Tibial artery (tissue), 4 donors: ENCODE measurements around the gene IQGAP2.
"Not testable (repeated sequence)": the region's sequence is repeated elsewhere in the genome, so short reads cannot be mapped to it uniquely, and the experiment has no call there.

Experiments used
- DNase-seq, 2 donors: peaks; one replicate each; pipeline ENCODE4 v3.0.0-alpha.2; 2019
- H3K27ac ChIP-seq, 2 donors: fragments of 200-600 bp; sonication (generic) in 1 of 2; 1 replicate in 1 of 2; 2 replicates in 1 of 2; pipeline ENCODE4 v1.5.1; 2018 to 2019; ENCODE audit warnings: mild to moderate bottlenecking in 1 of 2
- H3K27me3 ChIP-seq, 2 donors: fragments of 200-600 bp; sonication (generic) in 1 of 2; one replicate each; pipeline versions ENCODE4 v1.5.1 to v1.6.0; 2016 to 2019
- H3K36me3 ChIP-seq, 3 donors: fragments of 200-600 bp; sonication (generic) in 2 of 3; one replicate each; pipeline ENCODE4 v1.5.1; 2016 to 2019; ENCODE audit warnings: mild to moderate bottlenecking in 2 of 3
- H3K4me1 ChIP-seq, 4 donors: fragments of 200-600 bp; sonication (generic) in 2 of 4; 1 replicate in 3 of 4; 2 replicates in 1 of 4; pipeline ENCODE4 v1.5.1; 2016 to 2019
- H3K4me3 ChIP-seq, 2 donors: fragments of 200-600 bp; sonication (generic) in 1 of 2; 1 replicate in 1 of 2; 2 replicates in 1 of 2; pipeline ENCODE4 v1.5.1; 2018 to 2019; ENCODE audit warnings: mild to moderate bottlenecking in 2 of 2
- H3K9me3 ChIP-seq, 3 donors: fragments of 200-600 bp; sonication (generic) in 1 of 3; one replicate each; pipeline ENCODE4 v1.5.1; 2016 to 2019
- CTCF ChIP-seq, 2 experiments: fragments of 200-600 bp in 1 of 2; fragments of 450-650 bp in 1 of 2; IDR thresholded peaks; one replicate each; pipeline ENCODE4 v1.5.1; 2017 to 2019; ENCODE audit warnings: antibody characterized with exemption in 2 of 2, mild to moderate bottlenecking in 1 of 2, moderate library complexity in 1 of 2
- intact Hi-C: fragments of 100-400 bp; cut with DNase I; formaldehyde crosslinking; loops from one replicate; pipeline ENCODE4 v1.15.0; 2023; ENCODE audit warnings: low total_unique reads

IQGAP2 gene

GRCh38 chr5:76366596-76366995 is 36.5 kb upstream of the IQGAP2 start:
- DNase-seq = no peak

GRCh38 chr5:76367623-76368371 is 35.3 kb upstream of the IQGAP2 start:
- H3K36me3 ChIP-seq = no peaks in the 10 kb centered on the region
- no peak for DNase-seq
- no peak overlapping the region for H3K4me3 ChIP-seq
- H3K9me3 ChIP-seq = no peaks in the 10 kb centered on the region
- no peaks in the 10 kb centered on the region for H3K27me3 ChIP-seq
- intact Hi-C loops = no loop called here
- no peak overlapping the region for H3K27ac ChIP-seq
- TF ChIP-seq CTCF (IDR thresholded peaks at IDR 0.05) = no peak
- H3K4me1 ChIP-seq = no peaks in the 10 kb centered on the region

More at GRCh38 chr5:76366596-76366995, 36.5 kb upstream of the IQGAP2 start:
- Histone ChIP-seq H3K4me3 (no peak overlapping the region), H3K27ac (no peak overlapping the region), H3K36me3 (no peaks in the 10 kb centered on the region), H3K4me1 (no peaks in the 10 kb centered on the region), H3K9me3 (no peaks in the 10 kb centered on the region), H3K27me3 (no peaks in the 10 kb centered on the region)
- intact Hi-C loops = no loop called here
- no peak for TF ChIP-seq CTCF (IDR thresholded peaks at IDR 0.05)

GRCh38 chr5:76368941-76369340 is 34.1 kb upstream of the IQGAP2 start:
- Histone ChIP-seq H3K4me3 (no peak overlapping the region), H3K27ac (no peak overlapping the region), H3K4me1 (no peaks in the 10 kb centered on the region), H3K27me3 (no peaks in the 10 kb centered on the region), H3K36me3 (no peaks in the 10 kb centered on the region), H3K9me3 (no peaks in the 10 kb centered on the region)
- TF ChIP-seq CTCF (IDR thresholded peaks at IDR 0.05) = no peak
- DNase-seq = no peak
- intact Hi-C loops = no loop called here

- DNase-seq, H3K27me3 ChIP-seq, H3K36me3 ChIP-seq, intact Hi-C loops, H3K4me3 ChIP-seq, H3K9me3 ChIP-seq, H3K4me1 ChIP-seq, H3K27ac ChIP-seq: not testable (repeated sequence)
Measured at GRCh38 chr5:76369668-76370067, 33.4 kb upstream of the IQGAP2 start.

- H3K4me1 ChIP-seq = no peaks in the 10 kb centered on the region
- TF ChIP-seq CTCF (IDR thresholded peaks at IDR 0.05) = no peak
- DNase-seq = no peak
- H3K4me3 ChIP-seq = no peak overlapping the region
- intact Hi-C loops = no loop called here
- no peaks in the 10 kb centered on the region for H3K9me3 ChIP-seq
- H3K27ac ChIP-seq = no peak overlapping the region
- no peaks in the 10 kb centered on the region for H3K27me3 ChIP-seq
- no peaks in the 10 kb centered on the region for H3K36me3 ChIP-seq
Measured at GRCh38 chr5:76371960-76372322, 31.1 kb upstream of the IQGAP2 start.

- intact Hi-C loops = no loop called here
- no peak overlapping the region for H3K4me3 ChIP-seq
- no peaks in the 10 kb centered on the region for H3K9me3 ChIP-seq
- H3K4me1 ChIP-seq = no peaks in the 10 kb centered on the region
- no peak for DNase-seq
- H3K27ac ChIP-seq = no peak overlapping the region
- no peaks in the 10 kb centered on the region for H3K27me3 ChIP-seq
- H3K36me3 ChIP-seq = no peaks in the 10 kb centered on the region
- TF ChIP-seq CTCF (IDR thresholded peaks at IDR 0.05) = no peak
Measured at GRCh38 chr5:76372323-76373054, 30.6 kb upstream of the IQGAP2 start.
